ENCODE measurements around the gene KLHL8.

KLHL8 gene

GRCh38 chr4:87112063-87112462 lies 108.4 kb downstream of the KLHL8 start:
- Histone ChIP-seq H3K27me3 (ENCODE audit: insufficient read depth, poor library complexity, severe bottlenecking) (no peaks in the 10 kb centered on the region), H3K4me3 (ENCODE audit: severe bottlenecking) (no peak overlapping the region), H3K9me3 (ENCODE audit: severe bottlenecking) (no peaks in the 10 kb centered on the region), H3K36me3 (ENCODE audit: low read depth) (peaks cover 45% of the 10 kb centered on the region), H3K4me1 (ENCODE audit: insufficient read depth, poor library complexity, severe bottlenecking) (peaks cover 14% of the 10 kb centered on the region), H3K27ac (ENCODE audit: poor library complexity, severe bottlenecking) (no peak overlapping the region)
- ATAC-seq (ENCODE audit: low read depth) (no peak), DNase-seq (ENCODE audit: low spot score) (no peak)
- no peak for TF ChIP-seq CTCF (IDR thresholded peaks at IDR 0.05; ENCODE audit: poor library complexity, severe bottlenecking)
